Testis (tissue), 2 donors: Measurements from ENCODE around the gene LAMA3.

Experiments used
- POLR2A ChIP-seq: fragments of 450-650 bp; IDR thresholded peaks from one replicate; pipeline ENCODE4 v1.6.1; 2017; ENCODE audit warnings: antibody characterized with exemption, mild to moderate bottlenecking, moderate library complexity
- TF ChIP-seq, protein P1 (sequence below), 3 experiments: fragments of 450-650 bp in 2 of 3; fragments of 200-600 bp in 1 of 3; sonication (generic) in 1 of 3; IDR thresholded peaks; one replicate each; pipeline ENCODE4 v1.5.1; 2016 to 2019; ENCODE audit warnings: antibody characterized with exemption in 3 of 3, mild to moderate bottlenecking in 2 of 3, moderate library complexity in 1 of 3

DNA sequence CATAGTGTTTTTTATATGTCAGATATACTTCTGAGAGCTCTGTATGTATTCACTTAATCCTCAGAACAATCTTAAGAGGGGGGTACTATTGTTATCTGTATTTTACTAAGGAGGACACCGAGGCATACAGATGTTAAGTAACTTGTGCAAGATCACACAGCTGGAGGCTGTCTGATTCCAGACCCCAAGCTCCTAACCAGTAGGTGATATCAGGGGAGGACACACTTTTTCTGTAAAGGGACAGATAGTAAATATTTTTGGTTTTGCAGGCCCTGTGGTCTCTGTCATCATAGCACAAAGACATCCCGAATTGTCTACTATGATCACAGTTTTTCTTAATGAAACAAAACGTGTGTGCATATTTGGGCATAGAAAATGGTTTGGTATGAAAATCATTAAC lies 143.7 kb downstream of the LAMA3 start:
- TF ChIP-seq, protein P1, sequence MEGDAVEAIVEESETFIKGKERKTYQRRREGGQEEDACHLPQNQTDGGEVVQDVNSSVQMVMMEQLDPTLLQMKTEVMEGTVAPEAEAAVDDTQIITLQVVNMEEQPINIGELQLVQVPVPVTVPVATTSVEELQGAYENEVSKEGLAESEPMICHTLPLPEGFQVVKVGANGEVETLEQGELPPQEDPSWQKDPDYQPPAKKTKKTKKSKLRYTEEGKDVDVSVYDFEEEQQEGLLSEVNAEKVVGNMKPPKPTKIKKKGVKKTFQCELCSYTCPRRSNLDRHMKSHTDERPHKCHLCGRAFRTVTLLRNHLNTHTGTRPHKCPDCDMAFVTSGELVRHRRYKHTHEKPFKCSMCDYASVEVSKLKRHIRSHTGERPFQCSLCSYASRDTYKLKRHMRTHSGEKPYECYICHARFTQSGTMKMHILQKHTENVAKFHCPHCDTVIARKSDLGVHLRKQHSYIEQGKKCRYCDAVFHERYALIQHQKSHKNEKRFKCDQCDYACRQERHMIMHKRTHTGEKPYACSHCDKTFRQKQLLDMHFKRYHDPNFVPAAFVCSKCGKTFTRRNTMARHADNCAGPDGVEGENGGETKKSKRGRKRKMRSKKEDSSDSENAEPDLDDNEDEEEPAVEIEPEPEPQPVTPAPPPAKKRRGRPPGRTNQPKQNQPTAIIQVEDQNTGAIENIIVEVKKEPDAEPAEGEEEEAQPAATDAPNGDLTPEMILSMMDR (IDR thresholded peaks at IDR 0.05), result no peak
- no peak for TF ChIP-seq POLR2A
